Measurements from ENCODE around the gene VPS45.

GRCh38 chr1:150142083-150142482, 74.5 kb downstream of the VPS45 start:
- TF ChIP-seq CTCF (IDR thresholded peaks at IDR 0.05; ENCODE audit: insufficient read depth, low read length) (no peak), POLR2AphosphoS5 (IDR thresholded peaks at IDR 0.05; ENCODE audit: low read depth) (no peak), REST (IDR thresholded peaks at IDR 0.05; ENCODE audit: insufficient replicate concordance, low read depth) (no peak), GABPA (IDR thresholded peaks at IDR 0.05; ENCODE audit: low read depth) (no peak)
